Bronchial epithelial cell (primary cell): ENCODE measurements around the gene UBAP1L. TPM values are rescaled to one million over a fixed set of nuclear protein-coding genes. Genes with fewer than 3 reads are reported as not detected.
"Not testable (repeated sequence)": the region's sequence is repeated elsewhere in the genome, so short reads cannot be mapped to it uniquely, and the experiment has no call there.

Experiments used
- DNase-seq: peaks from one replicate; pipeline ENCODE4 v3.0.0-alpha.2; 2010; ENCODE audit warnings: low read depth
- FAIRE-seq: peaks from 2 replicates; lab custom pipeline; 2011; peaks lifted over from hg19 to GRCh38; lab: Jason Lieb, UNC
- H3K27me3 ChIP-seq: 2 replicates; pipeline ENCODE4 v1.5.1; 2011; ENCODE audit warnings: low read length; ENCODE audit not compliant: control insufficient read depth, insufficient read depth
- H3K36me3 ChIP-seq: 2 replicates; pipeline ENCODE4 v1.5.1; 2011; ENCODE audit warnings: low read length; ENCODE audit not compliant: control insufficient read depth, insufficient read depth
- H3K4me3 ChIP-seq: 2 replicates; pipeline ENCODE4 v1.5.1; 2011; ENCODE audit warnings: mild to moderate bottlenecking, low read depth, low read length, control low read depth
- CTCF ChIP-seq: IDR thresholded peaks from 2 replicates; pipeline ENCODE4 v1.5.1; 2011; ENCODE audit warnings: mild to moderate bottlenecking, moderate library complexity, low read length, control low read depth, inconsistent platforms; ENCODE audit not compliant: insufficient read depth, severe bottlenecking
- total RNA-seq: library from RNA; depleted of rRNA; stranded (reverse); fragments of >200 nt; gene quantifications from 2 replicates; pipeline ENCODE4 v1.2.1, GENCODE V29; 2014

The UBAP1L gene
- total RNA-seq, 1 donor from 2014 or later: 1.3 TPM

GRCh38 chr15:65102912-65103311 is 12.1 kb downstream of the UBAP1L start:
- Histone ChIP-seq H3K36me3 (peaks cover 22% of the 10 kb centered on the region), H3K27me3 (no peaks in the 10 kb centered on the region), H3K4me3 (no peak overlapping the region)
- no peak for DNase-seq
- no peak for TF ChIP-seq CTCF
- FAIRE-seq: peak; percentile 36

GRCh38 chr15:65101891-65102708 is 12.9 kb downstream of the UBAP1L start:
- FAIRE-seq (no peak), DNase-seq (no peak)
- H3K36me3 ChIP-seq: peaks cover 22% of the 10 kb centered on the region
- H3K27me3 ChIP-seq: no peaks in the 10 kb centered on the region
- TF ChIP-seq CTCF: no peak
- no peak overlapping the region for H3K4me3 ChIP-seq

GRCh38 chr15:65101411-65101890 is 13.5 kb downstream of the UBAP1L start:
- no peaks in the 10 kb centered on the region for H3K27me3 ChIP-seq
- H3K36me3 ChIP-seq: peaks cover 22% of the 10 kb centered on the region
- TF ChIP-seq CTCF: peak; percentile 88
- no peak overlapping the region for H3K4me3 ChIP-seq
- FAIRE-seq (no peak), DNase-seq (peak; percentile 46)

GRCh38 chr15:65100442-65100841 is 14.6 kb downstream of the UBAP1L start:
- DNase-seq: no peak
- peaks cover 16% of the 10 kb centered on the region for H3K36me3 ChIP-seq
- no peak overlapping the region for H3K4me3 ChIP-seq
- TF ChIP-seq CTCF: no peak
- FAIRE-seq: no peak
- no peaks in the 10 kb centered on the region for H3K27me3 ChIP-seq

- FAIRE-seq, DNase-seq, H3K27me3 ChIP-seq, H3K4me3 ChIP-seq: not testable (repeated sequence)
- H3K36me3 ChIP-seq: peaks cover 16% of the 10 kb centered on the region
These were observed 15.2 kb downstream of the UBAP1L start for GRCh38 chr15:65099801-65100200.

- DNase-seq: no peak
- TF ChIP-seq CTCF: no peak
- no peaks in the 10 kb centered on the region for H3K27me3 ChIP-seq
- no peak for FAIRE-seq
- H3K36me3 ChIP-seq: peaks cover 16% of the 10 kb centered on the region
- no peak overlapping the region for H3K4me3 ChIP-seq
These were observed 15.7 kb downstream of the UBAP1L start for GRCh38 chr15:65099336-65099735.
